Measurements from ENCODE around the gene PITPNM1.

PITPNM1 gene

GRCh38 chr11:67497656-67498291, 7.4 kb downstream of the PITPNM1 start:
- Histone ChIP-seq H3K27ac (replicated peaks) (no peak overlapping the region), H3K27me3 (ENCODE audit: insufficient read depth, poor library complexity, severe bottlenecking) (no peaks in the 10 kb centered on the region), H3K4me3 (replicated peaks; ENCODE audit: insufficient read depth, low read length) (no peak overlapping the region)
- DNase-seq (ENCODE audit: low read depth in 1 of 2, low spot score in 1 of 2), result no peak
- no peak for TF ChIP-seq REST (IDR thresholded peaks at IDR 0.05; ENCODE audit: insufficient replicate concordance, low read depth)
- TF ChIP-seq CTCF (IDR thresholded peaks at IDR 0.05; ENCODE audit: insufficient read depth, low read length), result no peak
- no peak for TF ChIP-seq SPI1 (IDR thresholded peaks at IDR 0.05; ENCODE audit: borderline replicate concordance, low read depth)
- no peak for TF ChIP-seq POLR2AphosphoS5 (IDR thresholded peaks at IDR 0.05; ENCODE audit: low read depth)
- no peak for TF ChIP-seq GABPA (IDR thresholded peaks at IDR 0.05; ENCODE audit: low read depth)

- H3K27me3 ChIP-seq (ENCODE audit: insufficient read depth, poor library complexity, severe bottlenecking), result no peaks in the 10 kb centered on the region
- H3K27ac ChIP-seq (replicated peaks), result no peak overlapping the region
- DNase-seq (ENCODE audit: low read depth in 1 of 2, low spot score in 1 of 2), result no peak
- TF ChIP-seq SPI1 (IDR thresholded peaks at IDR 0.05; ENCODE audit: borderline replicate concordance, low read depth) (no peak), REST (IDR thresholded peaks at IDR 0.05; ENCODE audit: insufficient replicate concordance, low read depth) (no peak), GABPA (IDR thresholded peaks at IDR 0.05; ENCODE audit: low read depth) (no peak), POLR2AphosphoS5 (IDR thresholded peaks at IDR 0.05; ENCODE audit: low read depth) (no peak), CTCF (IDR thresholded peaks at IDR 0.05; ENCODE audit: insufficient read depth, low read length) (no peak)
- no peak overlapping the region for H3K4me3 ChIP-seq (replicated peaks; ENCODE audit: insufficient read depth, low read length)
Observed at GRCh38 chr11:67496113-67496512, 9.1 kb downstream of the PITPNM1 start.

GRCh38 chr11:67495234-67496005, 9.7 kb downstream of the PITPNM1 start:
- no peak for DNase-seq (ENCODE audit: low read depth in 1 of 2, low spot score in 1 of 2)
- H3K27me3 ChIP-seq (ENCODE audit: insufficient read depth, poor library complexity, severe bottlenecking), result no peaks in the 10 kb centered on the region
- no peak overlapping the region for H3K27ac ChIP-seq (replicated peaks)
- H3K4me3 ChIP-seq (replicated peaks; ENCODE audit: insufficient read depth, low read length), result no peak overlapping the region
- no peak for TF ChIP-seq GABPA (IDR thresholded peaks at IDR 0.05; ENCODE audit: low read depth)
- no peak for TF ChIP-seq REST (IDR thresholded peaks at IDR 0.05; ENCODE audit: insufficient replicate concordance, low read depth)
- TF ChIP-seq SPI1 (IDR thresholded peaks at IDR 0.05; ENCODE audit: borderline replicate concordance, low read depth), result no peak
- TF ChIP-seq POLR2AphosphoS5 (IDR thresholded peaks at IDR 0.05; ENCODE audit: low read depth), result no peak
- TF ChIP-seq CTCF (IDR thresholded peaks at IDR 0.05; ENCODE audit: insufficient read depth, low read length), result no peak

Measured in HL-60 (cell line).